NCI-H748 (cell line): ENCODE measurements around the gene HECA.
"Not testable (repeated sequence)": the region's sequence is repeated elsewhere in the genome, so short reads cannot be mapped to it uniquely, and the experiment has no call there.

ENCODE experiments used
- DNase-seq: peaks from one replicate; lab custom pipeline; 2025; ENCODE audit not compliant: unreplicated experiment; lab: John Stamatoyannopoulos, UW

Gene HECA

DNA sequence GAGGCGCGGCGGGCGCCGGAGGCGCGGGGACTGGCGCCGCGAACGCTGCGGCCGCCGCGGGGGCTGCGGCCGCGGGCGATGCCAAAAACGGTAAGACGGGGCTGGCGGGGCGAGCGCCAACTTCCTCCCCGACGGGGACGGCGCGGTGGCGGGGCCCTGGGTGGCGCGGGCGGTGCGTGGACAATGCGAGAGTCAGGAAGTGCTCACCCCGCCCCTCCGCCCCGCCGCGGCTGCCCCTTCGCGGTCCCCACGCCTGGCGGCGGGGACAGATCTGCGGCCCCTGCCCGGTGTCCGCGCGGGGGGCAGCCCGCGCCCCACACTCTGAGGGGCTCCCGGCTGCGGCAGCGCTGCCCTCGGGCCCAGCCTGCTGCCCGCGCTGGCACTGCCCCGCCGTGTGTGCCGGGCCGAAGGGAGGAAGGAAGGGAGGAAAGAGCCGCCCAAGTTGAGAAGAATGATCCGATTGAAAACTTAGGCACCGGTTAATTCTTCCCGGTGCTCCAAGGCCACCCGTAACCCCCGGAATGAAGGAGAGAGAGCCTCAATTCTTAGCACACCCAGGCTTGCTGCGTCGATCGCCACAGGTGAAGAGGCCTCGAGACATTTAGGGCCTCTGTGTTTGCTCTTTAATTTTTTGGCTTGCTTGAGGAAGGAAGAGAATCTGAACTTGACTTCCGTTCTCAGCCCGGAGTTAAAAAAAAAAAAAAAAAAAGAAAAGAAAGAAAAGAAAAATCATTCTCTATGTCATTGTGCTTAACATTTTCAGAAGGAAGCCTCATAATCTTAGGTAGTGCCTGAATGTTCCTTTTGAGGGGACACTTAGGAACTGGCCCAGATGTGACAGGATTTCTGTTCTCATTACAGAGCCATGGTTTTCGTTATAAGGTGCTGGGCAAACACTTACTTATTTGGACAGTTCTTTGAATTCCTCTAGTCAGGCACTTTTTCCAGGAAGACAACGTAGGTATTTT is 982 bp downstream of the HECA start:
- peak; percentile 50 for DNase-seq

DNA sequence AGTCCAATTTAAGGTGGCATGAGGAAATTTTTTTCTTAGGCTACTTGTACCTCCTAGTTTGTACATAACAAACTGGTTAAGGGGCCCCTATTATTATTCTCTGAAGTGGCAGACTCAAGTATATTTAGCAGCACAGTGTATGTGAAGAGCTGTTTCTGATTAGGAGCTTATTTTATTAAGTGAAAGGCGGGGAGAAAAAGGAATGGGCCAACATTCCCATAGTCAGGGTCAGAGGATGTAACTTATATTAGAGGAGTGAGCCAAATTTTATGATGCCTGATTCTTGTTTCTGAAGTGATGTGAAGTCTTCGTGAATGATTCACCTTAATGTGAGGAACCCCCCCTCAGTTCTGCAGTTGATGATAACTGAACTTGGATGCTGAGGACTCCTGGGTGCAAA is 2.8 kb downstream of the HECA start:
- no peak for DNase-seq

DNA sequence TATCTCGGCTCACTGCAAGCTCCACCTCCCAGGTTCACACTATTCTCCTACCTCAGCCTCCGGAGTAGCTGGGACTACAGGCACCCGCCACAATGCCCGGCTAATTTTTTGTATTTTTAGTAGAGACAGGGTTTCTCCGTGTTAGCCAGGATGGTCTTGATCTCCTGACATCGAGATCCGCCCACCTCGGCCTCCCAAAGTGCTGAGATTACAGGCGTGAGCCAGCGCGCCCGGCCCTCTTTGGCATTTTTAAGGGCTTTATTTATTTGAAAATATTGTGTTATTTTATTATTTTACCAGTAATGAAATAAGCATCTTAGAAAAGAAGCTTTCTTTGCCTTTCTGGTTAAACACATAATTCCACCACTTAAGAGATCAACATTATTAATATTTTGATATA is 6.0 kb downstream of the HECA start:
- DNase-seq = not testable (repeated sequence)

DNA sequence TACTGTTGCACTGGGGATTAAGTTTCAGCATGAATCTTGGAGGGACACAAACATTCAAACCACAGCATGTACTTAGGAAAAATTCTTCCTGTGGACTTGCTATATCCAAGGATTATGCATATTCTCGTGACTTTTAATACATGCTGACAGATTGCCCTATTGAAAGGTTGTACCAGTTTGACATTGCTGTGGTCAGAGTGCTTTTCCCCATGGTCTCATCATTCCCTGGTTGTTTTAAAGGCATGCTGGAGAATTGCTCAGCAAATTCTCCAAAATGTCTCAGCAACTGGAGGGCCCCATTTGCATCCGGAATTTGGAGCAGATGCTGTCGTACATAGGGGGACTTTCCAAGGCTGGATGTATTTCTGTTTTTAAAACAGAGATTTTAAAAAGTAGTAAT is 7.4 kb downstream of the HECA start:
- DNase-seq = no peak

DNA sequence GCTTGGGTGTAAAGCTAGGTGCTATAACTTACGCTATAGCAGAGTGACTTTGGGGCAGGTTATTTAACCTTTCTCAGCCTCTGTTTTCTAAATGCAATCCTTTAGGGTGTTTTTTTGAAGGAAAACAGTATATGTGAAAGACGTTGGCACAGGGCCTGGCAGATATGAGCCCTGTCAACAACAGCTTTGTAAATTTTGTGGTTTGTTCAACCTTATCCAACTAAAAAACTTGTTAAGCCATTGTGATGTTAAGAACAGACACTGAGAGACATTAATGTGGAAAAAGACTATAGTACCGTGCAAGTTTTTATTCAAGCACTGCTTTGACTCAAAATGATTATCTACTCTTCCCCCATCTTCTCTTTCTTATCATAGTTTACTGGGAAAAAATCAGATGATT is 8.2 kb downstream of the HECA start:
- no peak for DNase-seq

DNA sequence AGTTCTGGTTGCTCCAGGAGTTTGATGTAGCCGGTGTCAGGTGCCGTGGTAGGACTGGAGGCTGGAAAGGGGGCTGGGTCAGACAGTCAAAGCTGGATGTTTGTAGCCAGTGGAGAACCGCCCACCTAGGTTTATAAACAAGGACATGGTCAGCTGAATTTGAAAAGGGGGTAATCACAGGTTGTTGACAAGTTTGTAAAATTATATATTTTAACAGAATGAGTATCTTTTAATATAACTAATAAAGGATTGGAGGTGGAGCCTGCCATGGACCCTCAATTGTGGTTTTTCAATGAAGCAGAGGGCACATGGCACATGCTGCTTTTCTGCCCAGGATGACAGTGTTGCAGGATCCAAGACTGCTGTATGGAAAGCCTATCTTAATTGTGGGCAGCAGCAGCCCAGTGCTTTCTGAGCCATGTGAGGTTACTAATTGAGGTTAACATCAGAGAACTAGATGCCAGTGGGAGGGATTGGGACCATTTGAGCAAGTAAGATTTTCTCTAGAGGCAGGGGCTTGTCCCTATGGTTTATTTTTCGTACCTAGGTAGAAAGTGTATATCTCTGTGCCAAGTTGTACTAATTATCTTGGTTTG is 9.7 kb downstream of the HECA start:
- no peak for DNase-seq

DNA sequence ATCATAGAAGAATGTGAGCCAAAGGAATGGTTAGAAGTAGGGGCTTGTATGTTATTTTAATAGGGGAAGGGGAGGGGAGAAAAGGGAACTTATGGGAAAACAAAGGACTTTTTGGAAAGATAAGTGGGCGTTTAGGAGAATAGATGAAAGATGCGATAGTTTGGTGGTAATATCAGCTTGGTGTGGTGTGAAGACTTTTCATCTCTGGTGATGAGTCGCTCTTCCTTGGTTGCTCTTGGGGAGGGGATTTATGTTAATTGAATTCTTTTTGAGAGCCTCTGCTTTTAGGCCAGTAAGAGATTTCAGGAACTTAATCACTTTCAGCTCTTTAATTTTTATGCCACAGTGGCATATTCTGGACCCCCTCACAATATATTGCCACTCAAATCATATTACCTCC is 10.8 kb downstream of the HECA start:
- no peak for DNase-seq

DNA sequence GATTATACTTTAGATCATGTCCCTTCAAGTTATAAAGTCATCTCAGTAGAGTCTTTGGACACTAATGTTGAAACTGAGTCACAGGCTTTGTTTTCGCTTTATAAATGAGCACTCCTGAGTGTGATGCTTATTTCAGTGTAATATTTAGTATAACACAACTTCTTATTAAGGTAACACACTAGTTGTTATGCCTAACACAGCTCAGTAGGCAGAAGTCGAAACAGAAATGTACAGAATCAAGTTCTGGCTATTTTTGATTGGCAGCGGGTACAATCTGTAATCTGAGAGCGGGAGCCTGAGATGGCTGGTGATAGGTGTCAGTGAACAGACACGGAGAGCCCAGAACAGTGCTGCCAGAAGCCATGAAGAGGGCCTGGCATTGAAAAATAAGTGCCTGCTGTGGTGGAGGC is 11.4 kb downstream of the HECA start:
- DNase-seq = no peak

DNA sequence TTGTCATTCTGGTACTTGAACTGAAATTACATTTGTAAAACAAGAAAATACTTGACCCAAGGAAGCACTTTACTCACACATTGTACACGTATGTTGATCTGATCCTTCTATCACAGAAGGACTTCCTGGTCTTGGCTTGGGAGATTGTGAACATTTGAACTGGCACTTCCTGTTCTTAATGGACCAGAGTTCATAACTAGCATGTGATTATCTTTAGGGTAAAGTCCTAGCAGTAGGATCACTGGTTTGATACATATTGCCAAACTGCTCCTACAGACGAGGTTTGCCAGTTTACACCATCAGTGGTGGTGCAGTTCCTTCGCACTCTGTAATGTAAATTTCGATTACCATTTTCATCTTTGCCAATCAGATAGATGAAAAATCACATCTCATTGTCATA is 12.7 kb downstream of the HECA start:
- no peak for DNase-seq

DNA sequence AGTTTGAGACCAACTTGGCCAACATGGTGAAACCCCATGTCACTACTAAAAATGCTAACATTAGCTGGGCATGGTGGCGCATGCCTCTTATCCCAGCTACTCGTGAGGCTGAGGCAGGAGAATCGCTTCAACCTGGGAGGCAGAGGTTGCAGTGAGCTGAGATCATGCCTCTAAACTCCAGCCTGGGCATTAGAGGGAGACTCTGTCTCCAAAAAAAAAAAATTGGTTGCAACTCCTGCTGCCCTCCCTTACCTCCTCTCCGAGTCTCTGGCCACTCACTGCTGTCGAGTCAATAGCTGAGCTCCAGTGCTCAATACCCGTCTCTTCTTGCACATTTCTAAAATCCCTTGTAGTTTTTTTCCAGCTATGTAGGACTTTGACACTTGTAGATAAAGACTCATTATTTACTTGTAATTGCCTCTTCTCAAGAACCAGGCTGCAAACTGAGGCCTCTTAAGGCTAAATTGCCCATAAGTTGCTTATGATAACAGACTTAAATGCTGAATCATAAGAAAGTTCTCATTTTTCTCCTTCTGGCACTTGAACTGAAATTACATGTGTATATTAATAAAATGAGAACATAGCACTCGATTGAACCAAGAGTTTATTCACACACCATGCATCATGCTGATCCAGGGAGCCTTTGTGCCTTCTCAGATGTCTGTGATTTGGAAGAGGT is 13.8 kb downstream of the HECA start:
- DNase-seq = no peak

DNA sequence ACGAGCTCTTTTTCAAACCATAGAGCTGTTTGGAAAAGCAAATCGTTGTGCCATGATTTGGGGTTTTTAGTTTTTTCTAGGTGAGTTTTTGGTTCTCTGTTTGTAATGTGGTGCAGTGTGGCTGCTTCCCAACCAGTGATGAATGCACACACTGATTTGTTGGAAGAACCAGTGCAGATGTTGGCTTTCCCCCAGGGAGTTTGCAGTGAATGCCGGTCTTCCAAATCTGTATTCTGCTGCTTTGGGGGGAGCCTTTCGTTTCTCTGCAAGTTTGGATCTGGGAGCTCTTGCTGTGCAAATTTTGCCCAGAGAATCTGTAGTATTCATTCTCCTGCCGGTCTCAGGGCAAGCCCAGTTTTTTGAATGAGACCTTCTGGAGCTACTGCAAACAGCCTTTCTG is 14.5 kb downstream of the HECA start:
- DNase-seq = no peak

DNA sequence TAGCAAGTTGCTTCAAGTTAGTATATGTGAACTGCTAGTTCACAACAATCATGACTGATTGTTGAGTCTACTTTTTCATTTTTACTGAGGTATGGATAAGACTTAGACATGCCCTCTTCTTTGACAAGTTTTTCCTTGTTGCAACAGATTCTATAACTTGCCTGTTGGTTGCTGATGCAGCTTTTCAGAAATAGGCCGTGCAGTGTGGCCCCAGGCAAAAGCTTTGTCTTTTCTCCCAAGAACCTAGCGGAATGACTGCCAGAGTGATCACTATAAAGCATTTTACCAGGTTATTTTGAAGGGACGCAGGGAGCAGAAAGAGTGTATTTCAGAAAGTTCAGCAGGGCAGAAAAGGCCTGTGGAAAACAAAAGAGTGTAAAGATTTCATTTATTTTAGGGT is 16.0 kb downstream of the HECA start:
- no peak for DNase-seq

DNA sequence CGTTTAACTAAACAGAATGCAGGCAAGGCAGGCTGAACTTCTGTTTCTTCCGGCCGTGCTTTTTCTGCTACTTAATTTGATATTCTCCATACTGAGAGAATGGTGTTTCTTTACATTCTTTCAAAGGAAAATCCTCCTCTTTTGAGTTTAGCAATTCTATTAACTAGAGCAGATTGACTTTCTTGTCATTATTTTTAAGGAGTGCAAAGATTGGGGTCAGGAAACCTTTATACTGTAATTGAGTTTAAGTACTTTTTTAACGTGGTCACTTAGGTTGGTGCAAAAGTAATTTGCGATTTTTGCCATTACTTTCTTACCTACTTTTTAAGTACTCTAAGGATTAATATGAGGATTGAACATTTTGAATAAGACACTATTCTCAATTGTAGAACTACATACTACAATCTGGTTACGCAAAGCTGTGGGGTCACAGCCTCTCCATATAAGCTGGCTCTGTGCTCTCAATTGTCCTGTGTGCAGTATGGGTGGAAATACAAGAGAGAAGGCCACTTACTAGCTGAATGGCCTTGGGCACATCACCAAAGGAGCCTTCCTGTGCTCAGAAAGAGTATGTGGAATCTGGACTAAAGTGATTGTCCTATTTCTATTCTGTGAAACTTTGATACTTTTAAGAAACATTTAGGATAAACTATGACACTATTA is 16.7 kb downstream of the HECA start:
- no peak for DNase-seq

DNA sequence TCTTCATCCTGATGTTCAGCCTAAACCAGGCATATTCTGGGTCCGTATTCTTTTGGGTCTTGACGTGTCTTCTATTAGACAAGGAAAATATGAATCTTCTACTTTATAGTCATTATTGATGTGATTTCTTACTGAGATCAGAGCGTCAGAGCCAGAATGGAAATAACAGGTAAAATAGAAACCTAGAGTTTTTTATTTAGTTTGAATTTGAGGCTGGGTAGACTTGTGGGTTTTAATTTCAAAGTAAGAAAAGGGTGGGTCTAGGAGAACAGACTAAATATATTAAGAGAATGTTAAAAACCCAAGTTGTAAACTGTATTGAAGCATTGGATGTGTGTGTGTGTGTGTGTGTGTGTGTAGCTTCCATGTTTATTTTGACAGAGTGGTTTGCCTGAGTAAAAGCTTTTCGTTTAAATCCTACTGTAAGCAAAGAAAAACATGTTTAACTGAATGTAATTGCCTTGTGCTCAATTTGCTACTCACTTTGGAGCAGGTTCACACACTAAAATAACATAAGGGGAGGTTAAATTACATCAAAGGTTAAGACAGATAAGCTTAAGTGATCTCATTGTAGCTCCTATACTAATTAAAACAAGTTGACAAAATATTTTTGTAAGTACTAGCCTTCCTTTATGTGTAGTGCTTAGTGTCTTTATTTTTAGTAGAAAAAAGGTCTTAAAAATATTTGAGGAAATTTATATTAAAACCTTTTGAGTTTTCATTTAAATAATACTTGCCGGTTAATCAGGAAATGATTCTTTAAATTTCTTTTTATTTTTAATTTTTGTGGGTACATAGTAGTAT is 17.4 kb downstream of the HECA start:
- peak; percentile 84 for DNase-seq

DNA sequence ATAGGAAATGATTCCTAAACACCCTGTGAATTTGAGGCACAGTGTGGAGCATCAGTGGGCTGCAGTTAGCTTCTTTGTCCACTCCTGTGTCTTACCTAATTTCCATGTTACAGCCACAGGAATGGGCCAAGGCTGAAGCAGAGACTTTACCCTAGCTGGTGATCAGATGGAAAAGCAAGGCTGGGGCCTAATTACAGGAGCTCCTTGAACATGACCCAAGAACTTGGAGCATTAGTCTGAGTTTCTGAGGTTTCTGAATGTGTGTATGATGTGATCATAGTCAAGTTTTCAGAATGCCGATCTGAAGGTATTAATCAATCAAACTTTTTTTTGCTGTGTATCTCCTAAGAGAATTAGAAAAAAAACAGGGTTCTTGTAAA is 18.0 kb downstream of the HECA start:
- DNase-seq = no peak

DNA sequence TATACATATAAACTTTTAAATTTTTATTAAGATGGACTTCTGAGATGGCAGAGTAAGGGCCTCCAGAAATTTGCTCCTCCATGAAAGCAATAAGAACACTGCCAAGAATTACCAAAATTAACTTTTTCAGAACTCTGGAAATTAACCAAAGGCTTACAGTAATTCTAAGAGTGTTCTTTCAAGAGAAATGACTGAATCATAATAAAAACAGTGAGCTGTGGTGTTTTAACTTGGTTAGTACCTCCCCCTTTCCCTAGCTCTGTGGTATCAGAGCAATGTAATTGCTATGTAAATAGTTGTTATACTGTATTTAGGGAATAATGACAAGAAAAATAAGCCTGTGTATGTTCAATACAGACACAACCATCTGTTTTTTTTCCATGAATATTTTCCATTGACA is 19.0 kb downstream of the HECA start:
- peak; percentile 60 for DNase-seq

DNA sequence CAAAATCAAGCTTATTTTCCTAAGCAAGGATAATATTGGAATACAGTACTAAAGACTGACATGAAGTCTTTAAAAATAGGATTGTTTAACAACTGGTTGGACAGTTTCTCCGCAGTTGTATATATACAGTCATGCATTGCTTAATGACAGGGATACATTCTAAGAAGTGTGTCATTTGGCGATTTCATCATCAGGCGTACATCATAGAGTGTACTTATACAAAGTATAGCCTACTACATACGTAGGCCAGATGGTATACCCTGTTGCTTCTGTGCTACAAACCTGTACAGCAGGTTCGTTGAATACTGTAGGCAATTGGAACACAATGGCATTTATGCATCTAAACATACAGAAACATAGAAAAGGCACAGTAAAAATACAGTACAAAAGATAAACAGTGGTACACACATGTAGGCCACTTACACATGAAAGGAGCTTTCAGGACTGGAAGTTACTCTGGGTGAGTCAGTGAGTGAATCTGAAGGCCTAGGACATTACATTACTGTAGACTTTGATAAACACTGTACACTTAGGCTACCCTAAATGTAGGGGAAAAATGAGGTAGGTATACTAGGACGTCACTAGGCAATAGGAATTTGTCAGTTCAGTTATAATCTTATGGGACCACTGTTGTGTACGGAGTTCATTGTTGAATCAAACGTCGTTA is 20.1 kb downstream of the HECA start:
- no peak for DNase-seq

DNA sequence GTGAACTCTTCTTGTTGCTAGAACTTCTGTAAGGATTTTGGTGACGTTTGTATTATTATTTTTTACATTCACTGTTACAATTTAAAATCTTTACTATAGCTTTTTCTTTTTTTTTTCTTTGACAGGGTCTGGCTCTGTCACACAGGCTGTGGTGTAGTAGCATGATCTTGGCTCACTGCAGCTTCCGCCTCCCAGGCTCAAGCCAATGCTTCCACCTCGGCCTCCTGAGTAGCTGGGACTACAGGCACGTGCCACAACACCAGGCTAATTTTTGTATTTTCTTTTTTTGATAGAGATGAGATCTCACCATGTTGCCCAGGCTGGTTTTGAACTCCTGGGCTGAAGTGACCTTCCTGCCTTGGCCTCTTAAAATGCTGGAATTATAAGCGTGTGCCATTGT is 21.2 kb downstream of the HECA start:
- DNase-seq = no peak

DNA sequence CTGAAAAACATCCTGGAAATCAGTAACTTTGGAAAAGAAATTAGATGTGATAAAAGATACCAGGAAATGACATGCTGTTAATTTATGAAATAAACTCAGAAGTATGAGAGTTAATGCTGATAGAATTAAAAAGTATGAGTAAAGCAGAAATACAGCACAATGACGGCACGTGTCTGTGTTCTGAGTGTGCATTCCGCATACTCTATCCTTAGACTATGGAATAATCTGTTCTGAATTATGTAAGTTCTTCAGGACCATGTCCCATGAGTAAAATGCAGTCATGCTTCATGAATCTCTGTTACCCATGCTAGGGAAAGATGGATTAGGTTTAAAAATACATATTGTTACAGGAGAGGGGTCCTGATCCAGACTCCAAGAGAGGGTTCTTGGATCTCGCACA is 21.7 kb downstream of the HECA start:
- no peak for DNase-seq

DNA sequence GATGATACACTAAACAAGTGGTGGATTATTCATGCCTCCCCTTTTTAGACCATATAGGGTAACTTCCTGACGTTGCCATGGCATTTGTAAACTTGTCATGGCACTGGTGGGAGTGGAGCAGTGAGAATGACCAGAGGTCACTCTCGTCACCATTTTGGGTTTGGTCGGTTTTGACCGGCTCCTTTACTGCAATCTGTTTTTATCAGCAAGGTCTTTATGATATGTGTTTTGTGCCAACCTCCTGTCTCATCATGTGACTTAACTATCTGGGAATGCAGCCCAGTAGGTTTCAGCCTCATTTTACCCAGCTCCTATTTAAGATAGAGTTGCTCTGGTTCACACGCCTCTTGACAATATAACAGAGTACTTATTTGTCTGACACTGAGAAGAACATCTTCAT is 22.2 kb downstream of the HECA start:
- DNase-seq = not testable (repeated sequence)
